Measurements from ENCODE around the gene PITX2.

The PITX2 gene

GRCh38 chr4:110614976-110615352 lies 7.9 kb downstream of the PITX2 start:
- no peak for TF ChIP-seq CTCF (conservative IDR thresholded peaks at IDR 0.05; ENCODE audit: low read depth, low read length)
- no peak overlapping the region for H3K4me3 ChIP-seq (ENCODE audit: low read length)
- no peak for DNase-seq (ENCODE audit: low read depth)

GRCh38 chr4:110614173-110614963 lies 8.5 kb downstream of the PITX2 start:
- H3K4me3 ChIP-seq (ENCODE audit: low read length), result no peak overlapping the region
- no peak for DNase-seq (ENCODE audit: low read depth)
- no peak for TF ChIP-seq CTCF (conservative IDR thresholded peaks at IDR 0.05; ENCODE audit: low read depth, low read length)

- DNase-seq (ENCODE audit: low read depth), result no peak
- H3K4me3 ChIP-seq (ENCODE audit: low read length), result no peak overlapping the region
- no peak for TF ChIP-seq CTCF (conservative IDR thresholded peaks at IDR 0.05; ENCODE audit: low read depth, low read length)
Measured at GRCh38 chr4:110613745-110614144, 9.1 kb downstream of the PITX2 start.

- no peak for TF ChIP-seq CTCF (conservative IDR thresholded peaks at IDR 0.05; ENCODE audit: low read depth, low read length)
- H3K4me3 ChIP-seq (ENCODE audit: low read length), result no peak overlapping the region
Measured at GRCh38 chr4:110612631-110613269, 10.1 kb downstream of the PITX2 start.

GRCh38 chr4:110611968-110612447 lies 10.9 kb downstream of the PITX2 start:
- TF ChIP-seq CTCF (conservative IDR thresholded peaks at IDR 0.05; ENCODE audit: low read depth, low read length), result no peak
- no peak for DNase-seq (ENCODE audit: low read depth)
- H3K4me3 ChIP-seq (ENCODE audit: low read length), result no peak overlapping the region

More at GRCh38 chr4:110612631-110613269, 10.1 kb downstream of the PITX2 start:
- DNase-seq (ENCODE audit: low read depth), result no peak

GRCh38 chr4:110610940-110611831 lies 11.7 kb downstream of the PITX2 start:
- no peak overlapping the region for H3K4me3 ChIP-seq (ENCODE audit: low read length)
- no peak for TF ChIP-seq CTCF (conservative IDR thresholded peaks at IDR 0.05; ENCODE audit: low read depth, low read length)

More at GRCh38 chr4:110610940-110611831, 11.7 kb downstream of the PITX2 start:
- no peak for DNase-seq (ENCODE audit: low read depth)

All from retinal pigment epithelial cell (primary cell).